ENCODE data around the gene GALE. TPM values are rescaled to one million over a fixed set of nuclear protein-coding genes. Genes with fewer than 3 reads are reported as not detected.
"Not testable (repeated sequence)": the region's sequence is repeated elsewhere in the genome, so short reads cannot be mapped to it uniquely, and the experiment has no call there.

GALE gene
- total RNA-seq, 4 donors from 2014 or later, result 14.1 to 16.7 (median 15.0) TPM

DNA sequence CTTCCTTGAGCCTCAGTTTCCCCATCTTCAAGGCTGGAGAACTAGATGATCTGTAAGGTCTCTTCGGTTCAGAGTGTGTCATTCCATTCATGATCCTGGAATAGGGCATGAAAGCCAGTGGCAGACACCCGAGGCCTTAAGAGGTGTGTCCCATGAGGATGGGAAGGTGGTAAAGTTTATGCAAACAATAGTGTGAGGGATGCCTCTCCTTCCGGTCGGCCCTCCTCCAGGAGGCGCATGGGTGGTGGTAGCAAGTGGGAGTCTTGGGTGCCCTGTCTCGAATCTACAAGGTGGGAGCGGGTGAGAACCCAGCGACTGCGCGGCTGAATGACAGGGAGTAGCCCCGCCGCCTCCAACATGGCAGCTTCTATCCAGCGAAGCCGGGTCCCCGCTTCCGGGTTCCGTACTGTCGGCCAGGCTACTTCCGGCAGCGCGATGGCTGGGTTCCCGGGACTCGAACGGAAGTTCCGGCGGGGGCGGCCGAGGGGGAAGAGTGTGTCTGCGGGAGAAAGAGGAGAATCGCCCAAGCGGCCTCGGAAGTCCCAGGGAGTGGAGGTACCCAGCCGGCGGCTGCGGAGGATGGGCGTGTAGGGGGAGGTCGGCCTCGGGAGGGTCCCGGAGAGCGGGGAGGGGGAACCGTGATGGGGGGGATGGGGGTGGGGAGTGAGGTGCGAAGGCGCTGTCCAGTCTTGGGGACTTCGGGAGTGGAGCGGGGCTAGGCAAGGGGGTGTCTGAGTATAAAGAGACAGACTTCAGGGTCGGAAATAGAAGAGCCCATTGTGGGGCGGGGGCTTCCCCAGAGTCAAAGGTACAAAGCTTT, 9.6 kb downstream of the GALE start, which contains the start of gene LYPLA2:
Gene LYPLA2 (plus strand): TSS at position 450 of the 820 bp plus-strand sequence. CDS start 1,538 bp downstream, outside the sequence.
- H3K27me3 ChIP-seq, result no peaks in the 10 kb centered on the region
- TF ChIP-seq CTCF (IDR thresholded peaks at IDR 0.05) (no peak), POLR2A (IDR thresholded peaks at IDR 0.05) (peak; percentile 15 to 40)
- intact Hi-C loops (cut with DNase I; ENCODE audit: low total_unique reads), result no loop called here
- no peaks in the 10 kb centered on the region for H3K36me3 ChIP-seq
- peak within 1 kb of the TSS; percentile 61 to 78 for H3K27ac ChIP-seq
- H3K4me1 ChIP-seq, result peaks cover 0 to 12% of the 10 kb centered on the region in 2 donors
- no peaks in the 10 kb centered on the region for H3K9me3 ChIP-seq
- peak; percentile 92 to 95 for DNase-seq
- H3K4me3 ChIP-seq, result peak within 1 kb of the TSS; percentile 73 to 76

DNA sequence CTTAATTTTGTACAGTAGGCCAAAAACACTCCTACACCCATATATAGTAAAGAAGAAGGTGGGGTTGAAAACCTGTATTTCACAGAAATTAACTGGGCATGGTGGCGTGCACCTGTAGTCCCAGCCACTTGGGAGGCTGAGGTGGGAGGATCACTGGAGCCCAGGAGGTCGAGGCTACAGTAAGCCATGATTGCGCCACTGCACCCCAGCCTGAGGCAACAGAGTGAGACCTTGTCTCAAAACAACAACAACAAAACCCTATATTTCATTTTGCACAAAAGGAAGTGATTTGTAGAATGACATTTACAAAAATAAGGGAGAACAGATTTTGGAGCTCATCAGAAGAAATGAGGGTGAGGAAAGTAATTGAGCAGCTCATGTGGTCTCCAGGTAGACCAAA, 11.9 kb downstream of the GALE start:
- H3K4me3 ChIP-seq, result no peak overlapping the region
- H3K4me1 ChIP-seq, result peaks cover 0 to 12% of the 10 kb centered on the region in 2 donors
- DNase-seq, result no peak
- no peaks in the 10 kb centered on the region for H3K27me3 ChIP-seq
- no peaks in the 10 kb centered on the region for H3K36me3 ChIP-seq
- H3K9me3 ChIP-seq, result no peaks in the 10 kb centered on the region
- no peak overlapping the region for H3K27ac ChIP-seq
- no peak for TF ChIP-seq POLR2A (IDR thresholded peaks at IDR 0.05)
- TF ChIP-seq CTCF (IDR thresholded peaks at IDR 0.05), result no peak
- intact Hi-C loops (cut with DNase I; ENCODE audit: low total_unique reads), result no loop called here

DNA sequence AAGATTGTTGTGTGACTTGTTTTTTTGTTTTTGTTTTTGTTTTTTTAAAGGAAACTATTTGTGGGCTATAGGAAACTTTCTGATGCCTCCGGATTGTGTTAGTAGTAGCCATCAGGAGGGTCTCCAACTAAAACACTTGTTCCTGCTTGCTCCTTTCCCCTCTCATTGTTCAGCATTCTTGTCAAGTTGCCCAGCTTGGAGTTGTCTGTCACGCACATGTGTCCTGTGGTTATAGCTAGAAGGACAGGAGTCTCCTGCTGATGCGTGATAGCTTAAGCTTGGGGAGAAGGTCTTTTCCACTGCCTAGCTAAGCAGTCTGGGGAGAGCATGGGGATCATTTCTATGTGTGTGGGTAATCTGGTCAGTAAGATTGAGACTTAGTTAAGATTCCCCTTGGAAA, 12.9 kb downstream of the GALE start:
- Histone ChIP-seq H3K27me3 (no peaks in the 10 kb centered on the region), H3K27ac (no peak overlapping the region), H3K9me3 (no peaks in the 10 kb centered on the region), H3K4me3 (no peak overlapping the region), H3K4me1 (peaks cover 0 to 11% of the 10 kb centered on the region in 2 donors), H3K36me3 (no peaks in the 10 kb centered on the region)
- no peak for TF ChIP-seq POLR2A (IDR thresholded peaks at IDR 0.05)
- no peak for TF ChIP-seq CTCF (IDR thresholded peaks at IDR 0.05)
- intact Hi-C loops (cut with DNase I; ENCODE audit: low total_unique reads), result no loop called here
- DNase-seq, result no peak

- DNase-seq, result no peak
- H3K27ac ChIP-seq, result no peak overlapping the region
- no peak overlapping the region for H3K4me3 ChIP-seq
- no peaks in the 10 kb centered on the region for H3K27me3 ChIP-seq
- H3K4me1 ChIP-seq, result no peaks in the 10 kb centered on the region
- H3K9me3 ChIP-seq, result no peaks in the 10 kb centered on the region
- intact Hi-C loops (cut with DNase I; ENCODE audit: low total_unique reads), result no loop called here
- TF ChIP-seq CTCF (IDR thresholded peaks at IDR 0.05), result no peak
- no peak for TF ChIP-seq POLR2A (IDR thresholded peaks at IDR 0.05)
- H3K36me3 ChIP-seq, result no peaks in the 10 kb centered on the region
Observed at GRCh38 chr1:23784846-23785245, 15.7 kb downstream of the GALE start.

- H3K4me3 ChIP-seq; H3K27me3 ChIP-seq; H3K9me3 ChIP-seq; intact Hi-C loops (cut with DNase I; ENCODE audit: low total_unique reads); H3K36me3 ChIP-seq; H3K27ac ChIP-seq; H3K4me1 ChIP-seq; DNase-seq: not testable (repeated sequence)
Observed at GRCh38 chr1:23783141-23783540, 17.4 kb downstream of the GALE start.

All from uterus (tissue), 4 donors.